ENCODE results near the gene CYSLTR2.
"Not testable (repeated sequence)": the region's sequence is repeated elsewhere in the genome, so short reads cannot be mapped to it uniquely, and the experiment has no call there.

Gene CYSLTR2

DNA sequence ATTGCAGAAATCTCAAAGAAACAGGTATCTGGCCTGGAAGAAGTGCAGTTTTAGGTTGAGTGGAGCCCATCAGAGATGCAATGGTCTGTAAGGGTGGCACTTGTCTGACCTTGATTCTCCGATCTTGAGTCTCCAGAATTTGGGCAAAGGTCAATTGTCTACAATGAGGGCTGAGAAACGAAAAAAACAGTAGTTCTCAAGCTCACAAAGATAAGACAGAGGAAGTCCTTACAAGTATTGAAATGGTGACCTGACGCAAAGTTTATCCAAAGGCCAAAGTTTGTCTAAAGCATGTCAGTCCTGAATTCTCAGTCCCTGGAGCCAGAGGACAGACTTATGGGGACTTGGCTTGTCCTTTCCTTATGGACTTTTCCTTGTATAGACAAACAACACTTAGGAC, 40.3 kb downstream of the CYSLTR2 start:
- no peak for DNase-seq (ENCODE audit: low read depth in 2 of 2, low spot score in 1 of 2)

GRCh38 chr13:48695776-48696175, 42.0 kb downstream of the CYSLTR2 start:
- DNase-seq (ENCODE audit: low read depth in 2 of 2, low spot score in 1 of 2) = no peak

DNA sequence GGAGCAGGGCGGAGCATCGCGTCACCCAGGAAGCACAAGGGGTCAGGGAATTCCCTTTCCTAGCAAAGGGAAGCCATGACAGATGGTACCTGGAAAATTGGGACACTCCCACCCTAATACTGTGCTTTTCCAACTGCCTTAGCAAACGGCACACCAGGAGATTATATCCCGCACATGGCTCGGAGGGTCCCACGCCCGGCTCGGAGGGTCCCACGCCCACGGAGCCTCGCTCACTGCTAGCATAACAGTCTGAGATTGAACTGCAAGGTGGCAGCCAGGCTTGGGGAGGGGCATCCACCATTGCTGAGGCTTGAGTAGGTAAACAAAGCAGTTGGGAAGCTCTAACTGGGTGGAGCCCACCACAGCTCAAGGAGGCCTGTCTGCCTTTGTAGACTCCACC, 42.9 kb downstream of the CYSLTR2 start:
- not testable (repeated sequence) for DNase-seq (ENCODE audit: low read depth in 2 of 2, low spot score in 1 of 2)

DNA sequence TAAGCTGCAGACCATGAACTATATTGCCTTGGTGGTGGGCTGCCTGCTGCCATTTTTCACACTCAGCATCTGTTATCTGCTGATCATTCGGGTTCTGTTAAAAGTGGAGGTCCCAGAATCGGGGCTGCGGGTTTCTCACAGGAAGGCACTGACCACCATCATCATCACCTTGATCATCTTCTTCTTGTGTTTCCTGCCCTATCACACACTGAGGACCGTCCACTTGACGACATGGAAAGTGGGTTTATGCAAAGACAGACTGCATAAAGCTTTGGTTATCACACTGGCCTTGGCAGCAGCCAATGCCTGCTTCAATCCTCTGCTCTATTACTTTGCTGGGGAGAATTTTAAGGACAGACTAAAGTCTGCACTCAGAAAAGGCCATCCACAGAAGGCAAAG, 53.7 kb downstream of the CYSLTR2 start:
- no peak for DNase-seq (ENCODE audit: low read depth in 2 of 2, low spot score in 1 of 2)

- no peak for DNase-seq (ENCODE audit: low read depth in 2 of 2, low spot score in 1 of 2)
Observed at GRCh38 chr13:48708764-48709163, 55.0 kb downstream of the CYSLTR2 start.

DNA sequence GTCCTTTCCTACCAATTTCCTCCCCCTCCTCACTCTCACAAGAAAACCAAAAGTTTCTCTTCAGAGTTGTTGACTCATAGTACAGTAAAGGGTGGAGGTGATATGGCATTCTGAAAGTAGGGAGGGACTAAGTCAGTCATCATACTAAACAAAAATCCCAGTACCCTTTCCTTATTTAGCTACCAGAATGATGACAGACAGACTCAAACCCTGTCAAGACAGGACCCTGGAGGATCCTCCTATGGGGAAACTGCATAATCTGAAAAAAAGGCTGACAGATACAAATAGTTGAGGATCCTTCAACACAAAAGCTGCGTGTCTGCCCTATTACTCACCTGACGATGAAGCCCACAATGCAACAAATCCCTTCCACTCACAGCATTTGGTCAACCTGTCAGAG, 55.5 kb downstream of the CYSLTR2 start:
- DNase-seq (ENCODE audit: low read depth in 2 of 2, low spot score in 1 of 2) = no peak

GRCh38 chr13:48710160-48710559, 56.4 kb downstream of the CYSLTR2 start:
- DNase-seq (ENCODE audit: low read depth in 2 of 2, low spot score in 1 of 2) = no peak

DNA sequence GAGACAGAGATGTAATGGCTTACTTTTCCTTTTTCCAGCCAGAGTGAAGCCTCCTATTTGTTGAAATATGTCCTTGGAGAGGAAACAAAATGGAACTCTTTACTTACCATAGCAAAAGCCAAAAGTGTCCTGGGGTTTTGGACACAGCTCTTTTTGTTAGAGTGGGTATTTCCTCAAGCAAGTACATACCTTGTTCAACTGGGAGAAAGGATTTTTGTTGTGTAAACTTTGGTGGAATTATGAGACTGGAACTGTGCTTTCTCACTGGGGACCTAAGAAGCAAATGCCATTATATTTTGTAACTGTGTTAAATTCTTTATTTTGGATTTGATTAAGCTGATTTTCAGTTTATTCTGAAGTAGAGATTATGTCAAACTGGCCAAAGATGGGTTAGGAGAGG, 58.4 kb downstream of the CYSLTR2 start:
- no peak for DNase-seq (ENCODE audit: low read depth in 2 of 2, low spot score in 1 of 2)

DNA sequence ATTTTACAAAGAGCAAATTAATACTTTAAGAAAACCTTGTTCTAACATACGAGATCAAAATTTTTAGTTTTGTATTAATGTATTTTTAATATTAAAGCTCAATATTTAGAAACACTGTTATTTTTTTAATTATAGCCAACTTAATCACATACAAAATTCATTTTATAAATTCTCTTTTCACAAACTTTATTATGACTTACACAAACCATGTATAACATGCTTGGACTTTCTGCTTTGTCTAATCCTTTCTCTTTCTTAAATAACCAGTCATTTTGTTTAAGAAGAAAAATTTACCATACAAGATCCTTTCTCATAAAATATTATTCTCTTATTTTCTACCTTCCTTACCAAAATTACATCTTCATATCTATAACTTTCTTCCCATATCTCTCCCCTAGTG, 62.2 kb downstream of the CYSLTR2 start:
- DNase-seq (ENCODE audit: low read depth in 2 of 2, low spot score in 1 of 2) = no peak

DNA sequence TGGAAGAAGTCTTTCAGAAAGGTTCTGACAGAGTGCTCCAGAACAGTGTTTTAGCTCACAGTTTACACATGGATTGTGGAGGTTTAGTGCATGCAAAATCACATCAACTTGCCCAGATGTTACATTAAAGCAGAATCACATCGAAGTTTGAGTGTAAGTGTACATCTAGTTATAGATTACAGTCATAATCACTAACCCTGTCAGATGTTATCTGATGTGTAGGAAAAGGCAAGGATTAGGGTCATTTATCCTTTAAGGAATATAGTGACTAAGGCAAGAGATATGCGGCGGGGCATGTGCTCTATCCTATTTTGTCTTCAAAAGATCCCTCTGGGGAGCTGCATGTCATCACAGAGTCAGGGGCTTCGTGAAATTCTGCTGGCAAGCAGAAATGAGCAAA, 66.9 kb downstream of the CYSLTR2 start:
- no peak for DNase-seq (ENCODE audit: low read depth in 2 of 2, low spot score in 1 of 2)

DNA sequence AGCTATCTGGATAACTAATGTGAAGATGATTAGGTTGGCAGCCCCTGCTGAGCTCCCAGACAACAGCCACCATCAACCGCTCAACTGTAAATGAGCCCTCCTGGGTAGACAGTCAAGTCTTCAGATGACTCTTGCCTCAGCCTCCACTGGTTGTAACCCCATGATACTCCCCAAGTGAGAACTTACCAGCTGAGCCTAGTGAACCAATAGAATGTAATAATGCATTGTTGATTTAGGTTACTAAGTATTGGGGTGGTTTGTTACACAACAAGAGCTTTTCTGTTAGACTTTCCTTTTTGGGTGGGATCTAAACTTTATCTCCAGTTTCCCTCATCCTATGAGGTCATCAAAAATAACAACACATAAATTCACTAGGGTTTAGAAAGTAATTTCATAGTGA, 69.4 kb downstream of the CYSLTR2 start:
- DNase-seq (ENCODE audit: low read depth in 2 of 2, low spot score in 1 of 2) = no peak

GRCh38 chr13:48725271-48725670, 71.5 kb downstream of the CYSLTR2 start:
- DNase-seq (ENCODE audit: low read depth in 2 of 2, low spot score in 1 of 2) = no peak

GRCh38 chr13:48726711-48727110, 73.0 kb downstream of the CYSLTR2 start:
- DNase-seq (ENCODE audit: low read depth in 2 of 2, low spot score in 1 of 2) = no peak

GRCh38 chr13:48727241-48728011, 73.7 kb downstream of the CYSLTR2 start:
- no peak for DNase-seq (ENCODE audit: low read depth in 2 of 2, low spot score in 1 of 2)

GRCh38 chr13:48728226-48728625, 74.5 kb downstream of the CYSLTR2 start:
- DNase-seq (ENCODE audit: low read depth in 2 of 2, low spot score in 1 of 2) = no peak

- DNase-seq (ENCODE audit: low read depth in 2 of 2, low spot score in 1 of 2) = no peak
Observed at GRCh38 chr13:48728876-48729275, 75.1 kb downstream of the CYSLTR2 start.

- DNase-seq (ENCODE audit: low read depth in 2 of 2, low spot score in 1 of 2) = no peak
Observed at GRCh38 chr13:48729856-48730255, 76.1 kb downstream of the CYSLTR2 start.

- no peak for DNase-seq (ENCODE audit: low read depth in 2 of 2, low spot score in 1 of 2)
Observed at GRCh38 chr13:48731001-48731658, 77.4 kb downstream of the CYSLTR2 start.

DNA sequence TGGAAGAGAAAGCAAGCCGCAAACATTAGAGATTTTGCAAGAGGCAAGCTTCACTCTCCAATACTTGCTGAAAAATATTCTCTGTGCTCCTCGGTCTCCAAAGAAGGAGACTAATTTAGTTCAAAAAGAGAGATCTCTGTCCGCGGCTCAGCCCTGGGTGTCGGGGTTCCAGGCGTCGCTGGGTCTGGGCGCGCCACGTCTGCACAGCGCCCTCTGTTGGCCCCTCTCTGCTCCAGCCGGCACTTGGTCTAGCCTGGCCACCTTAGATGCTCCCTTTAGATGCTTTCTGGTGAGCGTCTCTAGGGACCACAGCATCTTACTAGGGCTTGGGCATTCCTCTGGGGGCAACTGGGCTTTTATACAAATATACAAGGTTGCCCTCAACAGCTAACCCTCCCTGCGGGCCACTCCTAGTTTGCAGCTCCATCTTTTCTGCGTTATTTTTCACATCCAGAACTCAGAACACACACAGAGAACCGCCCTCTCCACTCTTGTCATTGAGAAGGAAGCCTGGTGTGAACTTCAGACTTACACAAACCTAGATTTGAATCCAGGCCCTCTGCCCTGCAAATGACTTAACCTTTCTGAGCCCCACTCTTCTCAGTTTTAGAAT, 78.3 kb downstream of the CYSLTR2 start:
- peak; percentile 11 to 31 for DNase-seq (ENCODE audit: low read depth in 2 of 2, low spot score in 1 of 2)

DNA sequence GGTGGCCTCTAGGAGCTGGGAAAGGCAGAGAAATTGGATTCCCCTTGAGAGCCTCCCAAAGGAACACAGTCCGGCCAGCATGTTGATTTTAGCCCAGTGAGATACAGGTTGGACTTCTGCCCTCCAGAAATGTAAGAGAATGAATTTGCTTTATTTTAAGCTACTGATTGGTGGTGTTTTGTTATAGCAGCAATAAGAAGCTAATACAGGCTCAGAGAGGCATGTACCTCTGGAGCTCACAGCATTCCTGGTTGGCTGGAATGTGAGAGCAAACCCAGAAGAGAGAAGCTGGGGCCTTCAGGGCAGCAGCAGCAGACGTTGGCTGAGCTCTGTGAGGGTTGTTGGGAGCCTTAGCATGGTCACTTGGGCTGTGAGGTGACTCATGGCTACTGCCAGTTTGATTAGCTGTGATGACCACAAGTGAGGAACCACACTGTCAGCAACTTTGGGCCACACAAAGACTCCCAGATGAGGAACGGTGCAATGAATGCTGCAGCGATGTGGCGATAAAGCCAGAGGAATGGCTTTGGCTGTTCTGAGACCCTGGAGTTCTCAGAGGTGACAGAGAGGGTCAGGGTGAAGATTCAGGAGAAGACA, 80.1 kb downstream of the CYSLTR2 start:
- no peak for DNase-seq (ENCODE audit: low read depth in 2 of 2, low spot score in 1 of 2)

- DNase-seq (ENCODE audit: low read depth in 2 of 2, low spot score in 1 of 2) = no peak
Observed at GRCh38 chr13:48735571-48735970, 81.8 kb downstream of the CYSLTR2 start.

GRCh38 chr13:48737689-48738088, 84.0 kb downstream of the CYSLTR2 start:
- DNase-seq (ENCODE audit: low read depth in 2 of 2, low spot score in 1 of 2) = no peak
